HT-29 (cell line): Measurements from ENCODE around the gene SGMS2. TPM values are rescaled to one million over a fixed set of nuclear protein-coding genes. Genes with fewer than 3 reads are reported as not detected.

Experiments
- DNase-seq: peaks from one replicate; pipeline ENCODE4 v3.0.0-alpha.2; 2015; ENCODE audit warnings: low spot score
- total RNA-seq: library from RNA; depleted of rRNA; stranded (reverse); fragments of >200 nt; shearing (Covaris generic); gene quantifications from 2 replicates; pipeline ENCODE4 v1.2.3, GENCODE V29; 2014; rRNA removed

Gene SGMS2
- 88.1 and 133 TPM in 2 replicates for total RNA-seq

GRCh38 chr4:107824350-107825071 lies at the start of gene SGMS2:
TSS of gene SGMS2 (plus strand) at chr4:107824932. CDS start at chr4:107895554, 70,622 bp downstream.
- DNase-seq = peak; percentile 95

- DNase-seq = no peak
These were observed 46.8 kb upstream of the SGMS2 start for GRCh38 chr4:107777890-107778289.

DNA sequence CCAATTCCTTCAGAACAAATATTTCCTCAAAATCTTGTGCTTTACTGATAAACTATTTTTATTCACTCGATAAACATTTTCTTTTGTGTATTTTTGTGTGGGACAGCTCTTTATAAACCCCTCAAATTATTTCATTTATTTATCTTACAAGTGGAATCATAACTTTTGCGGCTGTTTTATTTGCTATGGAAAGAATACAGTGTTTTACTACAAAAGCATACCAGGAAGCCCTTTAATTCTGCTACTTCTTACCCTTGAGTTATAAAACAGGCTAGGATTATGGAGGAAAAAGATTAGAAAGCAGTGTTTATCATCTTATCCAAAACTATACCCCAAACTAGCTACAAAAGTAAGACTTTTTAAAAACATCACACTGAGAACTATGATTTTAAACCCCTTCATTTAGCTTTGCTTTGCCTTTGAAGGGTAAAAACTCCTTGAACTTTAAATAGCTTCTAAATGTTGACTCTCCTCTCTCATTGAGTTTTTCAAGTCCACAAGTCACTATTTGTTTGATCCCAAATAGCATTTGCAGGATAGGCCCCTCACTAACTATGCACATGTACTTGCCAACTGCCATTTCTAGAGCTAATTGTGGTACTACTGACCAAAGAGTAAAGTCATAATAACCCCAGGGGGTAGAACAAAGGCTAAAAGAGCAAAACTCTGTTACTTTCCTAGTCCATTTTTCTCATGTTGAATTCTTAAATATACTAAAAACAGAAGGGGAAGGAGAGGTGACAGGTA lies 45.8 kb upstream of the SGMS2 start:
- DNase-seq = no peak

GRCh38 chr4:107780665-107781064 lies 44.1 kb upstream of the SGMS2 start:
- peak; percentile 14 for DNase-seq

DNA sequence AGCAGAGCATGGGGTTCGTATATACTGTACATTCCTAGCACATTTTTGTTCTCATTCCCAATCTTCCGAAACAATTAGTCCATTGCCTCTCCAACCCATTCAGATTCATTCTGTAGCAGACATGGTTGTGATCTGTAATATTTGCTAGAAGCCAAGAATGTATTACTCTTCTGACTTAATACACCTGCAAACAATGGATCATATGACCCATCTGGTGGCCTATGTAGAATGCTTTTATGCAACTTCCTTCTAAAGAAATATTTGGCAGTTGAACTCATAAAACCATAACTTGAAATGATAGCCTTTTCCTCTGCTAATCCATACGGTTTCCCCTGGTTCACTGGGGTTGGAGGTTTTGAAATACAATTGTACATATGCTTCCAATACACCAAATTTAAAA lies 32.8 kb upstream of the SGMS2 start:
- DNase-seq = peak; percentile 27

DNA sequence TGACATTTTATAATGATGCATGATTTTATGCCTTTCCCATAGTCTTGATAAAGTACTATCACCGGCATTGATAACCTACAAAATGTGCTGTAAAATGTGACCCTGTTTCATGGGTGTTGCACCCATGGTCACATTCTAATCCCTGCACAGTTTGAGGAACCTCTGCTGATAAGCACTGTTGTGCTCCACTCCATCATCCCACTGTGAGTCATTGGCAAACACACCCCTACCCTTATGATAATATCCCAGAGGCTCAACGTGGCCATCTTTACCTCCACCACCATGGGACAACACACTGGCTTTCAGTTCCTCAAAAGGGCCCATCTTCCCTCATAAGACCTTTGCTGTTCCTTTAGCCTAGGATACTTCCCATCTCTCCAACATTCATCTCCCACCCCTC lies 32.0 kb upstream of the SGMS2 start:
- no peak for DNase-seq

GRCh38 chr4:107793996-107794395 lies 30.7 kb upstream of the SGMS2 start:
- no peak for DNase-seq

DNA sequence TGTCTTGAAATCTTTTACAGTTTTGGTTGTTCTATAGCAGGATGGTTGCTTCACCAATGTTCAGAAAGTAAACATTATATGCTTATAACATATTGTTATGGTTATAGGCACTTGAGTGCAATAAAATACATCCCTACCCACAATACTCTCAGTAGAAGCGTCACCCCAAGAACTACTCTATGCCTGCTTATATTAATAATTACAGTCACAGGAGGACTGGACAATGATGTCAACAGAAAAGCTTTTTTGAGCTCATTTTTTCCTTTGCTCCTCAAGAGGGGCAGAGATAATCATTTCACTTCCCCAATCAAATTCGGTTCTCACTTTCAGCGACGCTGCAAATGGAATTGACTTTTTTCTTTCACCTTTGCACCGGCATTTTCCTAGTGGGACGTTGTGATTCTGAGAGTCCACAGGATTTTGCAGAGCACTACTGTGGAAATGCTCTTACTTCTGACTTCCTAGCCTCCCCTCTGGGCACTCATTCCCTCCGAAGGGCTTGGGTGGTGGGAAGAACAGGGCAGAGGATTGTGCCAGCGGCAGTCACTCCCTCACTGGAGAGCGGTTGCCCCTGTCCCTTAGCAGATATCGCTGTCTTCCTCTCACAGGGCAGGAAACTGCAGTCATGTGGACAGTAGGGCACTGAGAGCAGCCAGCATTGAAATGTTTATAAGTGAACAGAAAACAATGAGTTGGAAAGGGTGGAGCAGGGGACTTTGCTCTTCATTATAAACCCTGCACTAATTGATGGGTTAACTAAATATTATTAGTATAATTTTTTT lies 24.9 kb upstream of the SGMS2 start:
- peak; percentile 71 for DNase-seq

DNA sequence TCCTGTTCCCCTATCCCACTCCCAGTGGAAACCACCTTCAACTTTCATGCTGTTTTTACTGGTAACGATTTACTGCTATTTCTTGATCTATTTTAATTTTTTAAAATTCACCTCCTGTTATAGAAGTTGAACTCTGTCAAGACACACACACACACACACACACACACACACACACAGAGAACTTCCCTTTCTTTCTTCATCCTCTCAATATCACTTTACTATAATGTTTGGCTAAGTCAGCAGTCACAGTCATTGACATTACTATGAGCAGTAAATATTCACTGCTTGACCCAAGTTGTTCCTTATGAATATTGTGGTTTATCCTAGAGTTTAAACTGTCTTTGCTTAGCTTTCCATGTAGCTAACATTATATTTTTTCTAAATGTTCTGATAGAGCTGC lies 24.0 kb upstream of the SGMS2 start:
- DNase-seq = no peak

- peak; percentile 44 for DNase-seq
These were observed 22.9 kb upstream of the SGMS2 start for GRCh38 chr4:107801766-107802211.

DNA sequence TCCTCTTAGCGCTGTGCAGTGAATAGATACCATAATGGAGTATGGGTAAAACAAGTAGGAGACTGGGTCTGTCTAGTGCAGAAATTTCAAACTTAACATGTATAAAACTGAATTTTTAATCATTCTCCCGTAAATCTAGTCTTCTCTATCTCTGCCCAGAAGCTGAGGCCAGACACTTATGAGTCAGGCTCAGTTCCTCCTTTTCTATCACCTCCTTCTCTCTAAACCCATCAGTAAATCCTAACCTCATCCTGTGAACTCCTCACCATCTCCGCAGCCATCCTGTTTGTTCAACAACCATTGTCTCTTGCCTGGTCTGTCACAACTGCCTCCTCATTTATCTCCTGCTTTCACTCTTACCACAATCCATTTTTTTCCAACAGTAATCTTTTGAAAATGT lies 19.8 kb upstream of the SGMS2 start:
- no peak for DNase-seq

DNA sequence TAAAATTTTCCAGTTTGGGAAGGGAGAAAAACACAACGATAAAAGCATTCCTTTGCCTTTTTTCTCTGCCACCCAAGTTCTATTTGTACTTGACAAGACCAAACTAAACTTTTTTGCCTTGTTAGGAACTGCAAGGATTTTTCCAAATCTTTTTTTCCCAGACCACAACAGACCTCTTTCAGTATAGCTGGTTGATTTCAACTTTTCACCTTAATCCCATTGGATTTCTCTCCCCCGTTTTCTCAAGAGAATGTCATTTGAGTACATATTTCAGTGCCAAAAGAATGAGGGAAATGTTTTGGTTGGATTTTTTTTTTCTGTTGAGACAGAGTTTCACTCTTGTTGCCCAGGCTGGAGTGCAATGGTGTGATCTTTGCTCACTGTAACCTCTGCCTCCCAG lies 18.5 kb upstream of the SGMS2 start:
- no peak for DNase-seq

- no peak for DNase-seq
These were observed 16.2 kb upstream of the SGMS2 start for GRCh38 chr4:107808572-107808971.

DNA sequence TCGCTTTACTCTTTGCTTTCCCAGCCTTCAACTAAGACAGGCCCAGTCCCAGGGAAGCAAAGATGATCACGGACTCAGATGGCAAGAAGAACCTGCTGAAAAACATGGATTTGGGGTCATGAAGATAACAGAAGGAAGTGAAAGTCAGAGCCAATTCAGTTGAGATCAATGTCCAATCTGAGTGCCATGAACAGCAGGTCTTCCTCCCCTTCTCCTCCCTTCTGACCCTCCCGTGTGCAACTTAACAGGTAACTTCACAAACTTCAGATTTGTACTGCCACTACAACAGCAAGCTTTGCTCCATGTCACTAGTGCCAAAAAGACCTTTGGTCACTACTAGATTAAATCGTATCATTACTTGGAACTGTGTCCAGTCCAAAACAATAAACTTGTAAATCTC lies 15.5 kb upstream of the SGMS2 start:
- DNase-seq = no peak

- DNase-seq = no peak
These were observed 10.0 kb upstream of the SGMS2 start for GRCh38 chr4:107814758-107815157.

GRCh38 chr4:107815158-107815557 lies 9.6 kb upstream of the SGMS2 start:
- DNase-seq = no peak

- no peak for DNase-seq
These were observed 6.3 kb upstream of the SGMS2 start for GRCh38 chr4:107818301-107818910.

DNA sequence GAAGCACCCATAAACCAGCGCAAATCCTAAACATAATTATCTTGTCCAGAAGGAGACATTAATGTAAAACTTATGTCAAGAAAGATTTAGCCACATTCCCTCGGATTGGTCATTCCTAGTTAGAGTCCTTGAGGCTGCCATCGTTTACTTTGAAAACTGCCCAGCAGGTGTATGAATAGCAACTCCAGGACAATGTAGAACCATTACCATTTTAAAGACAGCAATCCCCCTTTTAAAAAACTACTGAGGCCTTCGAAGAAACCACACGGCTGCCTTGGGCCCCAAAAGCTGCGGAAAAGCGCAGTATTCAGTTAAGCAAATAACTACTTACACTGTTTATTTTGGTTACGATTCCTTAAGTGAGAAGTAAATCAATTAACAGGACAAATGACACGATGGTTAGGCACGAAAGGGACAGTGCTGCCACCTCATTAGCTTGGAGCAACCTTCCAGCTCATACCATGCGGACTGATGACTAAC lies 822 bp upstream of the SGMS2 start:
- DNase-seq = peak; percentile 46

DNA sequence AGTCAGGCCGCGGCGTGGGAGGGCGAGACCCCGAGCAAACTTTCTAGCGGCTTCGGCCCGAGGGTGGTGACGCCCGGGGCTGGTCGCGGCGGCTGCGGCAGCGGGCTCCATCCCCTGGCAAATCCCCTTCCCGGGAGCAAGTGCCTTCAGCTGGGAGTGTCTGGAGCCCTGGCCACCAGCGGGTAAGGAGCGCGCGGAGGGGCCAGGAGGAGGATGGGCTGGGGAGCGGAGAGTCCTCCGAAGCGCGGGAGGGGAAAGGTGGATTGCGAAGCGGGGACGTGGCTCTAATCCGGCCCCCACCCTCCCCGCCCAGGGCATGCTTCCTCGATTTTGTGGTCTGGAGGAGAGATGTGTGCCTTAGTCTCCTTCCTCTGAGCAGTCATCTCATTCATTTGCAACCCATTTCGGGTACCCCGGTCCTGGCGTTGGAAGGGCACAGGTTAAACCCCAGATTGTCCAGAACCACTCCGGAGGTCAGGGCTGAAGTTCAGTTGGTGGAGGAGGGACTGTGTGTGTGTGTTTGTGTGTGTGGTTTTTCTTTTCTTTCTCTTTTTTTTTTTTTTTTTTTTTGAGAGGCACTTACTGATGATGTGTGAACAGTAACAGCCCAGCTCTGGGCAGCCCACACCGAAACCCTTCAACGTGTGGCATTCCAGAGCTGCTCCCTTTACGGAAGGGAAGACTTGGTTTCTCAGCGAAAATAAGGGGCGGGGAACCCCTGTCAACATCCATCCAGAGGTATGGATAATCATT lies 516 bp downstream of the SGMS2 start:
- DNase-seq = peak; percentile 74

DNA sequence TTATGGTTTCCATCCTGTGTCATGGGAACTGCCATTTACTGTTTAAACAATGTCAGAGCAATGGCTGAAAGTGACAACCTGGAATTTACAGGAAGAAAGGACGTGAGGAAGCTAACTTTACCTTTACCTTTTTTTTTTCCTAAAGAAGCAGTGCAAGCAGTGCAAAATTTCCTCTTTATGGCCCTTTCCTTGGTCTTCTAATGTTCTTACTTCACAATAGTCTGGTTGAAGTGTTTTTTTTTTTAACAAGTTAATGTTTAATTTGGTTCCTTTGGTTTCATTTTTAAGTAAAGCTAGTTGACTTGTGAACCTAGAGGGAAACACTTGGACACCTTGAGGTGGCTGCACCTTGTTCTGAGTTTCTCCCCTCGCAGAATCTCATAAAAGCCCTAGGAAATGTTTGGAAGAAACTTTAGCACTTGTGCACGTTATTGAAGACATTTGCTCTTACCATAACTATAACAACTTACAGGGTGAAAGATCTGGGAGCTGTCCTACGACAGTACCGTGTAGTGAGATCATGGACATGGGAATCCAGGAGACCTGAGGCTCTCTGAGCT lies 1.8 kb downstream of the SGMS2 start:
- DNase-seq = peak; percentile 75
